Loucy (cell line): Measurements from ENCODE around the gene CNPY1.

Experiments
- EZH2phosphoT487 ChIP-seq: fragments of 200-600 bp; IDR thresholded peaks from 2 replicates; pipeline ENCODE4 v1.6.1; 2018; ENCODE audit warnings: antibody characterized with exemption, mild to moderate bottlenecking, moderate library complexity, borderline replicate concordance
- TF ChIP-seq, protein P1 (sequence below): fragments of 200-600 bp; sonication (generic); conservative IDR thresholded peaks from 2 replicates; pipeline ENCODE4 v1.5.1; 2014; ENCODE audit warnings: mild to moderate bottlenecking, antibody characterized with exemption, low read length

DNA sequence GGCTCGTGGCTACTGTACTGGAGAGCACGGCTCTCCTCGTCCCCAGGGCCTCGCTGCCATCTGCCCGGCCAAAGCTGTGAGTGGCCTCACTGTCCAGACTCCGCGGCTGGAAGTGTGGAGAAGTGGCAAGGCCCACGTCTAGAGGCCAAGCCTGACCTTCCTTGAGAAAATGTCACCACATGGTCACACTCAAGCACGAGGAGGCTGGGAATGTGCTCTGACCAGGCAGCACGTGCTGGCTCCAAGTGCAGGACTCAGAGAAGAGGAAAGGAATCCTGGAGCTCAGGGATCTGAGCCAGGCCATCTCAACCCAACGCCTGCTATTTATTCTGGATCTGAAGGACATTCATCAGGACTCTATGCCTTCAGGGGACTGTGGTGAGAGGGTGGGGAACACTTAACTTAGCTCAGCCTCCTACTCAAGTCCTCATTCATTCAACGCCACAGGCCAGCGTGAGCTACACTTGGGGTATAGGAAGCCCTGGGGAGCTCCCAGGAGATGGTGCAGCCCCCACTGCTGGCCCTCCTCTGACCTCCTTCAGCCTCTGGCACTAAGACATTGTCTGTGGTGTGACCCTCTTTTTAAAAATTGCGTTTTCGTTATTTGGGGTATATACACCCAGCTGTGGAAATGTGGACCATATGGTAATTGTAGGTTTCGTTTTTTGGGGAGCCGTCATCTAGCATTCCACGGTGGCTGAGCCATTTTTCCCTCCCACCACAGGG lies 59.4 kb downstream of the CNPY1 start:
- TF ChIP-seq, protein P1, sequence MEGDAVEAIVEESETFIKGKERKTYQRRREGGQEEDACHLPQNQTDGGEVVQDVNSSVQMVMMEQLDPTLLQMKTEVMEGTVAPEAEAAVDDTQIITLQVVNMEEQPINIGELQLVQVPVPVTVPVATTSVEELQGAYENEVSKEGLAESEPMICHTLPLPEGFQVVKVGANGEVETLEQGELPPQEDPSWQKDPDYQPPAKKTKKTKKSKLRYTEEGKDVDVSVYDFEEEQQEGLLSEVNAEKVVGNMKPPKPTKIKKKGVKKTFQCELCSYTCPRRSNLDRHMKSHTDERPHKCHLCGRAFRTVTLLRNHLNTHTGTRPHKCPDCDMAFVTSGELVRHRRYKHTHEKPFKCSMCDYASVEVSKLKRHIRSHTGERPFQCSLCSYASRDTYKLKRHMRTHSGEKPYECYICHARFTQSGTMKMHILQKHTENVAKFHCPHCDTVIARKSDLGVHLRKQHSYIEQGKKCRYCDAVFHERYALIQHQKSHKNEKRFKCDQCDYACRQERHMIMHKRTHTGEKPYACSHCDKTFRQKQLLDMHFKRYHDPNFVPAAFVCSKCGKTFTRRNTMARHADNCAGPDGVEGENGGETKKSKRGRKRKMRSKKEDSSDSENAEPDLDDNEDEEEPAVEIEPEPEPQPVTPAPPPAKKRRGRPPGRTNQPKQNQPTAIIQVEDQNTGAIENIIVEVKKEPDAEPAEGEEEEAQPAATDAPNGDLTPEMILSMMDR = no peak
- no peak for TF ChIP-seq EZH2phosphoT487
